MM.1S (cell line): ENCODE results near the gene ABCC1.

Experiments
- DNase-seq: peaks from one replicate; pipeline ENCODE4 v3.0.0-alpha.2; 2015
- H2AFZ ChIP-seq: fragments of 300-600 bp; sonication (generic); 2 replicates; pipeline ENCODE4 v1.6.0; 2016; ENCODE audit warnings: antibody characterized with exemption, low read length
- H3F3A ChIP-seq: fragments of 300-600 bp; sonication (generic); 2 replicates; pipeline ENCODE4 v1.6.1; 2016; ENCODE audit warnings: mild to moderate bottlenecking, antibody characterized with exemption, low read length, moderate library complexity, mixed read lengths; ENCODE audit not compliant: insufficient read depth
- H3K27ac ChIP-seq: fragments of 300-600 bp; sonication (generic); 2 replicates; pipeline ENCODE4 v1.5.1; 2016; ENCODE audit warnings: mild to moderate bottlenecking, low read length
- H3K27me3 ChIP-seq: fragments of 300-600 bp; sonication (generic); replicated peaks from 2 replicates; pipeline ENCODE4 v1.6.0; 2016; ENCODE audit warnings: low read length; ENCODE audit not compliant: insufficient read depth
- H3K36me3 ChIP-seq: fragments of 300-600 bp; sonication (generic); replicated peaks from 2 replicates; pipeline ENCODE4 v1.6.1; 2016; ENCODE audit warnings: mild to moderate bottlenecking, low read length, mixed read lengths; ENCODE audit not compliant: insufficient read depth
- H3K4me1 ChIP-seq: fragments of 300-600 bp; sonication (generic); 2 replicates; pipeline ENCODE4 v1.6.1; 2016; ENCODE audit warnings: low read length, mixed read lengths
- H3K4me2 ChIP-seq: fragments of 300-600 bp; sonication (generic); 2 replicates; pipeline ENCODE4 v1.6.0; 2016; ENCODE audit warnings: low read depth, low read length
- H3K4me3 ChIP-seq: fragments of 300-600 bp; sonication (generic); 2 replicates; pipeline ENCODE4 v1.5.1; 2016; ENCODE audit warnings: low read length, mixed read lengths
- H3K79me2 ChIP-seq: fragments of 300-600 bp; sonication (generic); 2 replicates; pipeline ENCODE4 v1.6.1; 2016; ENCODE audit warnings: mixed run types, low read length, mixed read lengths
- H3K9ac ChIP-seq: fragments of 300-600 bp; sonication (generic); 2 replicates; pipeline ENCODE4 v1.6.1; 2016; ENCODE audit warnings: low read length, mixed read lengths
- H3K9me2 ChIP-seq: fragments of 300-600 bp; sonication (generic); replicated peaks from 2 replicates; pipeline ENCODE4 v1.6.1; 2016; ENCODE audit warnings: mild to moderate bottlenecking, low read length, mixed read lengths; ENCODE audit not compliant: insufficient read depth
- H3K9me3 ChIP-seq: fragments of 300-600 bp; sonication (generic); replicated peaks from 2 replicates; pipeline ENCODE4 v1.6.1; 2016; ENCODE audit warnings: mild to moderate bottlenecking, low read length, mixed read lengths; ENCODE audit not compliant: insufficient read depth
- H4K20me1 ChIP-seq: fragments of 300-600 bp; sonication (generic); 2 replicates; pipeline ENCODE4 v1.6.1; 2016; ENCODE audit warnings: mild to moderate bottlenecking, low read length, moderate library complexity, mixed read lengths; ENCODE audit not compliant: insufficient read depth
- CTCF ChIP-seq: fragments of 300-600 bp; sonication (generic); IDR thresholded peaks from 2 replicates; pipeline ENCODE4 v1.5.1; 2016; ENCODE audit warnings: antibody characterized with exemption, low read length, mixed read lengths
- EZH2 ChIP-seq: fragments of 300-600 bp; sonication (generic); optimal IDR thresholded peaks from 2 replicates; pipeline ENCODE3; 2017; ENCODE audit warnings: low read depth, mild to moderate bottlenecking, antibody characterized with exemption, low read length, mixed read lengths
- EZH2phosphoT487 ChIP-seq: fragments of 300-600 bp; sonication (generic); IDR thresholded peaks from 2 replicates; pipeline ENCODE4 v1.6.1; 2018; ENCODE audit warnings: antibody characterized with exemption, low read length

ABCC1 gene

GRCh38 chr16:15919331-15919730 is 30.1 kb upstream of the ABCC1 start:
- Histone ChIP-seq H3K9me3 (no peaks in the 10 kb centered on the region), H3K9ac (no peak overlapping the region), H3K9me2 (no peaks in the 10 kb centered on the region), H3K36me3 (no peaks in the 10 kb centered on the region), H3K4me3 (no peak overlapping the region), H3K27me3 (no peaks in the 10 kb centered on the region), H3K4me2 (no peak overlapping the region), H3K79me2 (no peaks in the 10 kb centered on the region), H4K20me1 (no peaks in the 10 kb centered on the region), H2AFZ (no peak overlapping the region), H3K4me1 (no peaks in the 10 kb centered on the region), H3K27ac (no peak overlapping the region), H3F3A (no peaks in the 10 kb centered on the region)
- TF ChIP-seq EZH2phosphoT487 (no peak), CTCF (no peak)
- DNase-seq = no peak

- Histone ChIP-seq H2AFZ (no peak overlapping the region), H4K20me1 (no peaks in the 10 kb centered on the region), H3K9me3 (no peaks in the 10 kb centered on the region), H3K4me1 (no peaks in the 10 kb centered on the region), H3K27me3 (no peaks in the 10 kb centered on the region), H3K9ac (no peak overlapping the region), H3K9me2 (no peaks in the 10 kb centered on the region), H3F3A (no peaks in the 10 kb centered on the region), H3K27ac (no peak overlapping the region), H3K4me3 (no peak overlapping the region), H3K4me2 (no peak overlapping the region), H3K79me2 (no peaks in the 10 kb centered on the region), H3K36me3 (no peaks in the 10 kb centered on the region)
- DNase-seq = no peak
- TF ChIP-seq EZH2 = no peak
- no peak for TF ChIP-seq CTCF
- TF ChIP-seq EZH2phosphoT487 = no peak
Observed at GRCh38 chr16:15924996-15925395, 24.4 kb upstream of the ABCC1 start.

GRCh38 chr16:15925631-15926030 is 23.8 kb upstream of the ABCC1 start:
- DNase-seq = no peak
- Histone ChIP-seq H2AFZ (no peak overlapping the region), H3K9ac (no peak overlapping the region)

More at GRCh38 chr16:15925631-15926030, 23.8 kb upstream of the ABCC1 start:
- Histone ChIP-seq H3K9me2 (no peaks in the 10 kb centered on the region), H3K79me2 (no peaks in the 10 kb centered on the region), H3K9me3 (no peaks in the 10 kb centered on the region), H3K27me3 (no peaks in the 10 kb centered on the region), H3K4me2 (no peak overlapping the region), H3K27ac (no peak overlapping the region), H3F3A (no peaks in the 10 kb centered on the region), H3K36me3 (no peaks in the 10 kb centered on the region), H3K4me3 (no peak overlapping the region), H3K4me1 (no peaks in the 10 kb centered on the region), H4K20me1 (no peaks in the 10 kb centered on the region)
- TF ChIP-seq EZH2 (no peak), CTCF (no peak)
